ENCODE measurements around the gene FRAS1.

DNA sequence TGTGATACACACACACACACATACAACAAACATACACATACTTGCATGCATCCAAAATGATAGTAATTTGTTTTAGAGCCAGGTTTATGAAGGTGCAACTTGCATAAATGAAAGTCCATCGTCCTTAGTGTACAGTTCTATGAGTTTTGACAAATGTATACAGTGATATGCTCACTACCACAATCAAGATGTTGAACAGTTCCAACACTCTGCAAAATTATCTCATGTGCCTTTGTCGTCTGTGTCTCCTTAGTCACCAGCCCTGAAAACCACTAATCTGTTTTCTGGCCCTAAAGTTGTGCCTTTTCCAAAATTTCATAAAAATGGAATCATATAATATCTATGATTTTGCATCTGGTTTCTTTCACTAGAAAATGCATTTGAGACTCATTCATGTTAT, 426.7 kb downstream of the FRAS1 start:
- TF ChIP-seq POLR2AphosphoS5 (IDR thresholded peaks at IDR 0.05; ENCODE audit: low read depth, low read length) (no peak), POLR2A (IDR thresholded peaks at IDR 0.05; ENCODE audit: low read depth, low read length) (no peak), TAF1 (IDR thresholded peaks at IDR 0.05; ENCODE audit: low read depth, low read length) (no peak), POU2F2 (IDR thresholded peaks at IDR 0.05; ENCODE audit: low read depth, low read length) (no peak), SPI1 (IDR thresholded peaks at IDR 0.05; ENCODE audit: low read depth, low read length) (no peak)

All from GM12891 (cell line).